ENCODE measurements around the gene ZDHHC23. TPM values are rescaled to one million over a fixed set of nuclear protein-coding genes. Genes with fewer than 3 reads are reported as not detected.

Gene ZDHHC23
- total RNA-seq, 8 experiments from 2014 or later, result 0.46 to 3.5 (median 2.1) TPM

Other genes with a start within 250 kb of the ZDHHC23 start
- 100 to 1,000 TPM in 3 of 8 experiments, 10 to 100 TPM in 5; 34.0 to 108 (median 72.5) TPM for gene NAA50, start 201.8 kb upstream of the ZDHHC23 start, total RNA-seq
- 100 to 1,000 TPM in 3 of 8 experiments, 10 to 100 TPM in 5; 48.9 to 129 (median 94.7) TPM for gene ATP6V1A, start 201.0 kb upstream of the ZDHHC23 start, total RNA-seq
- 1 to 10 TPM in 7 of 8 experiments, under 1 TPM in 1; 0.45 to 6.1 (median 2.6) TPM for gene GRAMD1C, start 109.2 kb upstream of the ZDHHC23 start, total RNA-seq
- gene CCDC191, start 108.5 kb downstream of the ZDHHC23 start, total RNA-seq, result 10 to 100 TPM in 2 of 8 experiments, 1 to 10 TPM in 6; 2.9 to 15.6 (median 7.6) TPM
- gene QTRT2, start 108.7 kb downstream of the ZDHHC23 start, total RNA-seq, result 10 to 100 TPM in 6 of 8 experiments, 1 to 10 TPM in 2; 9.2 to 33.2 (median 18.6) TPM
- under 1 TPM in 4 of 8 experiments, not detected in 4; 0.21 to 0.33 (median 0.25) TPM for gene DRD3, start 231.0 kb downstream of the ZDHHC23 start, total RNA-seq

Measured in motor neuron (in vitro differentiated cells).